ENCODE data around the gene ATG13. TPM values are rescaled to one million over a fixed set of nuclear protein-coding genes. Genes with fewer than 3 reads are reported as not detected.

Gene ATG13
- total RNA-seq, 1 experiment from 2014 or later = 44.4 TPM

- no peak for DNase-seq (ENCODE audit: extremely low read depth, low read depth)
Measured at GRCh38 chr11:46718155-46719019, 101.0 kb downstream of the ATG13 start.

DNA sequence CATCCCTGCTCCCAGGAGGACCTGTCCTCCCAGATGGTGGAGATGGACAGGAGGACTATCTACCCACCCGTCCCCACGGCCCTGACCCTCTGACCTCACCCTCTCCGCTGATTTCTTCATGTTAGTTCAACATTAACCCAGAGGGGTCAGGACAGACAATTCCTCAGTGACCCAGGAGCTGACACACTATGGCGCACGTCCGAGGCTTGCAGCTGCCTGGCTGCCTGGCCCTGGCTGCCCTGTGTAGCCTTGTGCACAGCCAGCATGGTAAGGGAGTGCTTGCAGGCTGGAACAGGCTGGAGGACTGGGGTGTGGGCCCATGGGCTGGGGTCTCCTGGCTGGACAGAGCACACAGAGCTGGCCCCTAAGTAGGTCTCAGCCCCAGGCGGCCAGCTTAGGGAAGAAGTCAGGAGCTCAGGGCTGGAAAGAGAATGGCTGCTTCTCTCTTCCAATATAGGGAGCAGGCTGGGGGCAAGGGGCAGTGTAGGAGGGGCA, 101.7 kb downstream of the ATG13 start, which contains the start of gene F2:
TSS of gene F2 (plus strand) at position 166 of the 495 bp plus-strand sequence. CDS start at position 189, 23 bp downstream.
- DNase-seq (ENCODE audit: extremely low read depth, low read depth) = no peak

GRCh38 chr11:46719543-46720218, 102.3 kb downstream of the ATG13 start:
- no peak for DNase-seq (ENCODE audit: extremely low read depth, low read depth)

DNA sequence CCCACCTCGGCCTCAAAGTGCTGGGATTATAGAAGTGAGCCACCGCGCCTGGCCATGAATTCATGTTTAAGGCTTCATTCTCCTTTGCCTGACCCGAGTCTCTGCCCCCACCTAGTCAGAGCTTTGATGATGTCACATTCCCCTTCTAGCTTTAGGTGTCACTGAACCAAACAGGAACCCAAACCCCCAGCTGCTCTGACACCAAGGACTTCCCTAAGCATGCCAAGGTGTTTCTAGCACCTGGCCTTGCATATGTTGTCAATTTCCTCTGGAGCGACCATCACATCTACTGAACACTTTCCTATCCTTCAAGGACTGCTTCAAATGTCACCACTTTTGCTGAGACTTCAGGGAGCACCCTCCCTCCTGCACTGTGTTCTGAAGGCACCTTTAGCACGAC, 103.9 kb downstream of the ATG13 start:
- no peak for DNase-seq (ENCODE audit: extremely low read depth, low read depth)

DNA sequence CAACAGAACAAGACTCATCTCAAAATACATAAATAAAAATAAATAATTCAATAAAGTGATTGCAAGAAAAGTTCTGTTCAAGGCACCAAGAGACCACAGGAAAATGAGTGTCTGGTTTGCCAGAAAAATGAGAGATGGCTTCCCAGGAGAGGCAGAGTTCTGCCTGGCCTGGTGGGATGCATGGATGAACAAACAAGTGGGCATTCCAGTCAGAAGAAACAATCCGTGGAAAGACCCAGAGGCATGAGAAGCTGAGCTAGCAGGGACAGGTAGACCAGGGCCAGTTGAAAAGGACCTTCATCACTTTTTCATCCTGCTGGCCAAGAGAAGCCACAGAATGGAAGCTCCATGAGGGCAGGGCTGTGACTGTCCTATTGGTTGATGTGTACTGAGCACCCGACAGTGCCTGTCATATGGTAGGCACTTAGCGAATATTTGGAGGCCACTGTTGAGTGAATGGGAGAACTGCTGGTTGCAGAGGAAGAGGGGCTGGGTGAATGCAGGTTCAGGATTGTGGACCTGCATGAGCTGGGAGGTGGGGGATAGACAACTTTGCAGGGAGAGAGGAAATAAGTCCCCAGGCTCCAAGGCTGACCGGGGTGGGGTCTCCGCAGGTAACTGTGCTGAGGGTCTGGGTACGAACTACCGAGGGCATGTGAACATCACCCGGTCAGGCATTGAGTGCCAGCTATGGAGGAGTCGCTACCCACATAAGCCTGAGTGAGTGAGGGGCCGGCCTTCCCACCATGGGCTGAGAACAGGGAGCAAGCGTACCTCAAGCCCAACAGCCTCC, 105.4 kb downstream of the ATG13 start:
- DNase-seq (ENCODE audit: extremely low read depth, low read depth) = no peak

DNA sequence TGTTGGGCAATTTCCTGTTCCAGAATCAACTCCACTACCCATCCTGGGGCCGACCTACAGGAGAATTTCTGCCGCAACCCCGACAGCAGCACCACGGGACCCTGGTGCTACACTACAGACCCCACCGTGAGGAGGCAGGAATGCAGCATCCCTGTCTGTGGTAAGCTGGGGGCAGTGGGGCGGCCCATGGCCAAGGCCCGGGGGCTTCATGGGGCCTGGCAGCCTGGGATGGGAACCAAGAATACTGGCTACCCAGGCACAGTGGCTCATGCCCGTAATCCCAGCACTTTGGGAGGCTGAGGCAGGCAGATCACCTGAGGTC, 106.0 kb downstream of the ATG13 start:
- DNase-seq (ENCODE audit: extremely low read depth, low read depth) = no peak

- no peak for DNase-seq (ENCODE audit: extremely low read depth, low read depth)
Measured at GRCh38 chr11:46724088-46724487, 106.7 kb downstream of the ATG13 start.

Other genes with a start within 250 kb of the ATG13 start
- 22.1 and 25.3 TPM in 2 replicates for gene MDK, start 235.9 kb upstream of the ATG13 start, total RNA-seq (2014; rRNA removed; shearing (Covaris generic))
- gene CHRM4, start 225.8 kb upstream of the ATG13 start, total RNA-seq (2014; rRNA removed; shearing (Covaris generic)) = not detected in 2 replicates
- 8.9 and 9.6 TPM in 2 replicates for gene AMBRA1, start 23.5 kb upstream of the ATG13 start, total RNA-seq (2014; rRNA removed; shearing (Covaris generic))
- 1.9 and 2.2 TPM in 2 replicates for gene HARBI1, start 326 bp upstream of the ATG13 start, total RNA-seq (2014; rRNA removed; shearing (Covaris generic))
- 7.9 and 8.6 TPM in 2 replicates for gene ARHGAP1, start 83.1 kb downstream of the ATG13 start, total RNA-seq (2014; rRNA removed; shearing (Covaris generic))
- 5.9 TPM in 2 replicates for gene ZNF408, start 83.5 kb downstream of the ATG13 start, total RNA-seq (2014; rRNA removed; shearing (Covaris generic))
- gene F2, start 101.7 kb downstream of the ATG13 start, total RNA-seq (2014; rRNA removed; shearing (Covaris generic)) = not detected in 2 replicates
- gene CKAP5, start 228.7 kb downstream of the ATG13 start, total RNA-seq (2014; rRNA removed; shearing (Covaris generic)) = 92.0 and 93.7 TPM in 2 replicates